Measurements from ENCODE around the gene NDUFS6. TPM values are rescaled to one million over a fixed set of nuclear protein-coding genes. Genes with fewer than 3 reads are reported as not detected.
"Not testable (repeated sequence)": the region's sequence is repeated elsewhere in the genome, so short reads cannot be mapped to it uniquely, and the experiment has no call there.

The NDUFS6 gene
- total RNA-seq, 1 donor from 2014 or later = 39.9 TPM

GRCh38 chr5:1833264-1834021 lies 32.2 kb downstream of the NDUFS6 start:
- intact Hi-C loops (cut with micrococcal nuclease) = no loop called here
- H3K4me1 Mint-ChIP-seq (ENCODE audit: low read depth) = no peaks in the 10 kb centered on the region

GRCh38 chr5:1834022-1834551 lies 32.9 kb downstream of the NDUFS6 start:
- Mint-ChIP-seq H3K9me3 (no peaks in the 10 kb centered on the region), H3K27me3 (ENCODE audit: low read depth) (no peaks in the 10 kb centered on the region), H3K27ac (no peak overlapping the region), H3K36me3 (ENCODE audit: low read depth) (no peaks in the 10 kb centered on the region), H3K4me1 (ENCODE audit: low read depth) (no peaks in the 10 kb centered on the region), H3K4me3 (ENCODE audit: low read depth) (no peak overlapping the region)
- no peak for DNase-seq (ENCODE audit: low spot score)
- intact Hi-C loops (cut with micrococcal nuclease) = no loop called here

More at GRCh38 chr5:1833264-1834021, 32.2 kb downstream of the NDUFS6 start:
- H3K27ac Mint-ChIP-seq = no peak overlapping the region
- no peaks in the 10 kb centered on the region for H3K27me3 Mint-ChIP-seq (ENCODE audit: low read depth)
- H3K9me3 Mint-ChIP-seq = no peaks in the 10 kb centered on the region
- H3K36me3 Mint-ChIP-seq (ENCODE audit: low read depth) = no peaks in the 10 kb centered on the region
- DNase-seq (ENCODE audit: low spot score) = no peak
- no peak overlapping the region for H3K4me3 Mint-ChIP-seq (ENCODE audit: low read depth)

- no peaks in the 10 kb centered on the region for H3K27me3 Mint-ChIP-seq (ENCODE audit: low read depth)
- H3K36me3 Mint-ChIP-seq (ENCODE audit: low read depth) = no peaks in the 10 kb centered on the region
- no peaks in the 10 kb centered on the region for H3K9me3 Mint-ChIP-seq
- no peaks in the 10 kb centered on the region for H3K4me1 Mint-ChIP-seq (ENCODE audit: low read depth)
- H3K27ac Mint-ChIP-seq = no peak overlapping the region
- intact Hi-C loops (cut with micrococcal nuclease) = no loop called here
- no peak for DNase-seq (ENCODE audit: low spot score)
- H3K4me3 Mint-ChIP-seq (ENCODE audit: low read depth) = no peak overlapping the region
These were observed 33.7 kb downstream of the NDUFS6 start for GRCh38 chr5:1834721-1835429.

GRCh38 chr5:1835431-1835830 lies 34.2 kb downstream of the NDUFS6 start:
- DNase-seq (ENCODE audit: low spot score) = no peak
- no peaks in the 10 kb centered on the region for H3K9me3 Mint-ChIP-seq
- no peaks in the 10 kb centered on the region for H3K36me3 Mint-ChIP-seq (ENCODE audit: low read depth)
- H3K27ac Mint-ChIP-seq = no peak overlapping the region
- intact Hi-C loops (cut with micrococcal nuclease) = no loop called here
- no peaks in the 10 kb centered on the region for H3K4me1 Mint-ChIP-seq (ENCODE audit: low read depth)
- H3K4me3 Mint-ChIP-seq (ENCODE audit: low read depth) = no peak overlapping the region
- H3K27me3 Mint-ChIP-seq (ENCODE audit: low read depth) = peaks cover under 1% of the 10 kb centered on the region

GRCh38 chr5:1836176-1836890 lies 35.1 kb downstream of the NDUFS6 start:
- Mint-ChIP-seq H3K27ac (no peak overlapping the region), H3K36me3 (ENCODE audit: low read depth) (no peaks in the 10 kb centered on the region), H3K27me3 (ENCODE audit: low read depth) (peaks cover 2% of the 10 kb centered on the region), H3K4me3 (ENCODE audit: low read depth) (no peak overlapping the region), H3K4me1 (ENCODE audit: low read depth) (no peaks in the 10 kb centered on the region), H3K9me3 (no peaks in the 10 kb centered on the region)
- intact Hi-C loops (cut with micrococcal nuclease) = no loop called here
- DNase-seq (ENCODE audit: low spot score) = no peak

- no peak overlapping the region for H3K27ac Mint-ChIP-seq
- no peaks in the 10 kb centered on the region for H3K36me3 Mint-ChIP-seq (ENCODE audit: low read depth)
- no peaks in the 10 kb centered on the region for H3K4me1 Mint-ChIP-seq (ENCODE audit: low read depth)
- no peak overlapping the region for H3K4me3 Mint-ChIP-seq (ENCODE audit: low read depth)
- no peak for DNase-seq (ENCODE audit: low spot score)
- H3K9me3 Mint-ChIP-seq = no peaks in the 10 kb centered on the region
- intact Hi-C loops (cut with micrococcal nuclease) = no loop called here
- H3K27me3 Mint-ChIP-seq (ENCODE audit: low read depth) = peaks cover 5% of the 10 kb centered on the region
These were observed 36.0 kb downstream of the NDUFS6 start for GRCh38 chr5:1836891-1837880.

GRCh38 chr5:1838013-1838412 lies 36.8 kb downstream of the NDUFS6 start:
- H3K4me3 Mint-ChIP-seq (ENCODE audit: low read depth) = no peak overlapping the region
- no peak for DNase-seq (ENCODE audit: low spot score)
- H3K4me1 Mint-ChIP-seq (ENCODE audit: low read depth) = no peaks in the 10 kb centered on the region
- H3K36me3 Mint-ChIP-seq (ENCODE audit: low read depth) = no peaks in the 10 kb centered on the region
- intact Hi-C loops (cut with micrococcal nuclease) = no loop called here
- H3K27me3 Mint-ChIP-seq (ENCODE audit: low read depth) = peaks cover 5% of the 10 kb centered on the region
- H3K9me3 Mint-ChIP-seq = no peaks in the 10 kb centered on the region
- no peak overlapping the region for H3K27ac Mint-ChIP-seq

GRCh38 chr5:1840071-1840547 lies 38.9 kb downstream of the NDUFS6 start:
- no peak for DNase-seq (ENCODE audit: low spot score)
- no peaks in the 10 kb centered on the region for H3K9me3 Mint-ChIP-seq
- H3K4me3 Mint-ChIP-seq (ENCODE audit: low read depth) = no peak overlapping the region
- intact Hi-C loops (cut with micrococcal nuclease) = no loop called here
- peaks cover 5% of the 10 kb centered on the region for H3K27me3 Mint-ChIP-seq (ENCODE audit: low read depth)
- H3K36me3 Mint-ChIP-seq (ENCODE audit: low read depth) = no peaks in the 10 kb centered on the region
- H3K27ac Mint-ChIP-seq = no peak overlapping the region
- H3K4me1 Mint-ChIP-seq (ENCODE audit: low read depth) = no peaks in the 10 kb centered on the region

- H3K27me3 Mint-ChIP-seq (ENCODE audit: low read depth) = peaks cover 5% of the 10 kb centered on the region
- no peak overlapping the region for H3K4me3 Mint-ChIP-seq (ENCODE audit: low read depth)
- intact Hi-C loops (cut with micrococcal nuclease) = no loop called here
- H3K36me3 Mint-ChIP-seq (ENCODE audit: low read depth) = no peaks in the 10 kb centered on the region
- no peaks in the 10 kb centered on the region for H3K9me3 Mint-ChIP-seq
- DNase-seq (ENCODE audit: low spot score) = no peak
- no peaks in the 10 kb centered on the region for H3K4me1 Mint-ChIP-seq (ENCODE audit: low read depth)
- H3K27ac Mint-ChIP-seq = no peak overlapping the region
These were observed 39.7 kb downstream of the NDUFS6 start for GRCh38 chr5:1840741-1841521.

- Mint-ChIP-seq H3K36me3 (ENCODE audit: low read depth) (no peaks in the 10 kb centered on the region), H3K27me3 (ENCODE audit: low read depth) (peaks cover 5% of the 10 kb centered on the region), H3K4me1 (ENCODE audit: low read depth) (no peaks in the 10 kb centered on the region), H3K27ac (no peak overlapping the region), H3K4me3 (ENCODE audit: low read depth) (no peak overlapping the region), H3K9me3 (no peaks in the 10 kb centered on the region)
- no peak for DNase-seq (ENCODE audit: low spot score)
- intact Hi-C loops (cut with micrococcal nuclease) = no loop called here
These were observed 41.0 kb downstream of the NDUFS6 start for GRCh38 chr5:1842004-1842819.

- H3K4me1 Mint-ChIP-seq (ENCODE audit: low read depth); H3K27ac Mint-ChIP-seq; DNase-seq (ENCODE audit: low spot score); intact Hi-C loops (cut with micrococcal nuclease); H3K36me3 Mint-ChIP-seq (ENCODE audit: low read depth); H3K4me3 Mint-ChIP-seq (ENCODE audit: low read depth); H3K9me3 Mint-ChIP-seq: not testable (repeated sequence)
- H3K27me3 Mint-ChIP-seq (ENCODE audit: low read depth) = peaks cover 11% of the 10 kb centered on the region
These were observed 42.6 kb downstream of the NDUFS6 start for GRCh38 chr5:1843761-1844160.

Data from activated T-helper 2 cell treated with anti-CD3 and anti-CD28 coated beads, Interferon-gamma antibody, Interleukin-2, Interleukin-4, amounts not matched to agents 10 μg/mL and 5 μg/mL and 100 μg/mL, durations not matched to agents 14 hours and 24 hours and 36 hours (primary cell).